ENCODE results near the gene FKBP11. TPM values are rescaled to one million over a fixed set of nuclear protein-coding genes. Genes with fewer than 3 reads are reported as not detected.

Gene FKBP11
- total RNA-seq, 4 donors from 2014 or later: 3.0 to 6.8 (median 5.3) TPM

DNA sequence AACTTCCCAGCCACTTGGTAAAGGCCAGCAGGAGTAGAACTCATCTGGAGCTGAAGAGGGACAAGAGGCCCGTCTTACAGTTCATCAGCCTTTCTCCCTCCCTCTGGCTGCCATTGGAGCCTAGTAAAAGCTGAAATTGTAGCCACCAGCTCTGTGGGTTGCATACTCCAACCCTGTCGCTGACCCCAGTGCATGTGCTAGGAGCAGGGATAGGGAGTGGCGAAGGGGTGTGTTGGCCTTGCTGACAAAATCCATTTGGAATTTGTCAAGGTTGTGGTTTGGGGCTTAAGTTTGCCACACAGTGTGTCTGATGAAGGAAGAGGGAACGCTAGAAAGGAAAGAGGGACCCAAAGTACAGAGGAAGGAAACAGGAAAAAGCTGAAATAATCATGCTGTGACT lies 36.0 kb upstream of the FKBP11 start:
- TF ChIP-seq, protein P1, sequence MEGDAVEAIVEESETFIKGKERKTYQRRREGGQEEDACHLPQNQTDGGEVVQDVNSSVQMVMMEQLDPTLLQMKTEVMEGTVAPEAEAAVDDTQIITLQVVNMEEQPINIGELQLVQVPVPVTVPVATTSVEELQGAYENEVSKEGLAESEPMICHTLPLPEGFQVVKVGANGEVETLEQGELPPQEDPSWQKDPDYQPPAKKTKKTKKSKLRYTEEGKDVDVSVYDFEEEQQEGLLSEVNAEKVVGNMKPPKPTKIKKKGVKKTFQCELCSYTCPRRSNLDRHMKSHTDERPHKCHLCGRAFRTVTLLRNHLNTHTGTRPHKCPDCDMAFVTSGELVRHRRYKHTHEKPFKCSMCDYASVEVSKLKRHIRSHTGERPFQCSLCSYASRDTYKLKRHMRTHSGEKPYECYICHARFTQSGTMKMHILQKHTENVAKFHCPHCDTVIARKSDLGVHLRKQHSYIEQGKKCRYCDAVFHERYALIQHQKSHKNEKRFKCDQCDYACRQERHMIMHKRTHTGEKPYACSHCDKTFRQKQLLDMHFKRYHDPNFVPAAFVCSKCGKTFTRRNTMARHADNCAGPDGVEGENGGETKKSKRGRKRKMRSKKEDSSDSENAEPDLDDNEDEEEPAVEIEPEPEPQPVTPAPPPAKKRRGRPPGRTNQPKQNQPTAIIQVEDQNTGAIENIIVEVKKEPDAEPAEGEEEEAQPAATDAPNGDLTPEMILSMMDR (IDR thresholded peaks at IDR 0.05; ENCODE audit: low read depth): no peak

DNA sequence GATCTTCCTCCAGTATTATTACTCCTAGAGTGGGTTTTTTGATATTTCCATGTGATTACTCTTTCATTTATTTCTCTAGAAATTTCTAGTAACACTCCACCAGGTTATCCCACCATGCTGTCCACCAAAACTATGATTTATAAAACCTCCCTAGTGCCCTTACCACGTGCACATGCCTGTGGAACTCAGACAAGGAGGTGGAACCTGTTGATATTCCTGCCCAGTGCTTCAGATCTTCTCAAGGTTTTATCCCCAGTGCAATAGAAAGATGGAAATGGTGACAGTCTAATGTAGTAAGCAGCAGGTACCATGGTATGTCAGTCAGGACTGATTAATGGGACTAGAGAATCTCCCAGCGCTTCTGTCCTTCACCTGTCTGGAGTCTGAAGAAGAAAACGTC lies 35.5 kb upstream of the FKBP11 start:
- TF ChIP-seq, protein P1 (IDR thresholded peaks at IDR 0.05; ENCODE audit: low read depth): no peak

DNA sequence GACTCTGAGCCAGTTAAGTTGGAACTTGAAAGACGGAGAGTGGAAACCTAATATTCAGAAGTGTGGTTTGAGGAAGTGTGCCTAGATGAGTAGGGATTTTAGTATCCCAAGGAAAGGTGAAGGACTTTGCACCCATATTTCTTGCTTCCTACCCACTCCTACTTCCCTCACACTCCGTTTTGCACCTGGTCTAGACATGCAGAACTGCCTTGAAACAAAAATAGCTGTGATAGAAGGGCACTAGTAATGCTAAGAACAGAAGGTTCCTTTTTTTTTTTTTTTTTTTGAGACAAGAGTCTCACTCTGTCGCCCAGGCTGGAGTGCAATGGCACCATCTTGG lies 32.7 kb upstream of the FKBP11 start:
- TF ChIP-seq, protein P1 (IDR thresholded peaks at IDR 0.05; ENCODE audit: low read depth): no peak

DNA sequence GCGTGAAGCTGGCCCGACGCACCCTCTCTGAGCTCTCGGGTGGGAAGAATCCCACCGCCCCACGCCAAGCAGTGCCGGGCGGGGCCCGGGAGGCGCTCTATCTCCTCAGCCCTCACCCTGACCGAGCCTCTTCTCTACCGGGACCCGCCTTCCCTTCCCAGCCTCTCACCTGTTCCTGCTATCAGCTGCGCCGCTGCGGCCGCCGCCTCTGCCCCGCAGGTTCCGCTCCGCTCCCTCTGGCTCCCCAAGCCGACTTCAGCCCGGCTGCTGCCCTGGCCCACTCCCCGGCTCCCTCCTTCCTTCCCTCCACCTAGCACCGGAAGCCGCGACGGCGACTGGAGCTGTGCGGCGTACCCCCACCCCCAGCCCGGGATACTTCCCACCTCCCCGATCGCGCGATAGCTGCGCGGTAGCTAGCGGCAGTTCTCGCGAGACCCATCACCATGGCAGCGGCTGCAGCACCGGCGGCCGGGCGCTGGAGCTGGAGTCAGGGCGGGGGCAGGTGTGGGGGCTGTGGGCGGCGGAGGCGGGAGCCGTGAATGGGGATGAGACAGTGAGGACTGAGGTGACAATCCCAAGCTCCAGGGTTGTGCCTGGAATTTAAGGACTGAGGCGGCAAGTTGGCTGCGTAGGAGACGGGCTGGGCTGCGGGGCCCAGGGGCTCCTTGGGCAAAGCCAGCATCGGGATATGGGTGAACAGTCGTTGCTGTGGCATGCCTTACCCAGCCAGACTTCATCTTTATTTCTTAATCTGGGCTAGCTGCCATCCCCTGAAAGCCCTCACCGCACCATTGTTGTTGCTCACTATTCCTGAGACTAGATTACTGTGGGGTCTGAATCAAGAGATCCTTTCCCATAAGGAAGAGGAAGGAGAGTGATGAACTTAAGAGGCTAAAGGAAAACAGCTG lies 32.1 kb upstream of the FKBP11 start, which contains the start of gene ARF3:
Gene ARF3, minus strand, starts transcription at position 347 of the 908 bp plus-strand sequence. CDS start 16,392 bp downstream, outside the sequence.
- TF ChIP-seq, protein P1 (IDR thresholded peaks at IDR 0.05; ENCODE audit: low read depth): no peak

DNA sequence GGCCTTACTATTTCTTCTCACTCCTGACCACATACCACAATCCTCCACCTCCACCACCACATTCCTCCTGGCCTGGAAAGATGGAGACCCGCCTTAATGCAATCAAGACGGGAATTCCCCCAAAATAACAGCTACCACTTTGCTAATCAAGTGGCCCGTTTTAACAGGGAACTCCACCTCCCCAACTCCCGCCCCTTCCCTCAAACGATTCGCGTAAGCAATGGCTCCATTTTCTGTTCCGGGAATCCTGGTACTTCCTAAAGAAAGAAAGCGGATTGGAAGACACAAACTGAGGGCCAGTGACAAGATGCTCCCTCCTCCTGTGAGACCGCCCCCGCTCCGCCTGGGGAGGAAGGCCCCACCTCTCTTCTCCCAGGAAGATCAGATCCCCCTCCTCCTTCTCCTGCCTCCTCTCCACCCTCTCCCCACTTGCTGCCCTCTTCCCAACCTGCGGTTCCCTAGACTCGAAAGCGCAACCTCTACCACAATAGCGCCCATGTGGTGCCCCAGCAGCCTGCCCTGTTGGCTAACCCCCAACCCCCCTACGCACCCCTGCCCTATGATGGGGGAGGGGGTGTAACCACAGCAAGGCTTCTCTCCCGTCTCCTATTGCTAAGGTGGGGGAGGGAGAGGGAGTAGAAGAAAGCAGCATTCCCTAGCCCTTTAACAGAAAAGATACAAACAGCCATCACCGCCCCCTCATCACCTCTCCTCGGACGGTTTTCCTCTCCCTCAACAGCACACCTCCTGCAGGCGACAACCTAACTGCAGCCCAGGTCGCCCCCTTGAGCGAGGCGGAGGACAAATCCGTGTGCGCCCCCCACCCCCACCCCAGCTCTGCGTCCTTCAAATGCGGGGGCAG lies 31.2 kb upstream of the FKBP11 start:
- TF ChIP-seq, protein P1 (IDR thresholded peaks at IDR 0.05; ENCODE audit: low read depth): no peak

DNA sequence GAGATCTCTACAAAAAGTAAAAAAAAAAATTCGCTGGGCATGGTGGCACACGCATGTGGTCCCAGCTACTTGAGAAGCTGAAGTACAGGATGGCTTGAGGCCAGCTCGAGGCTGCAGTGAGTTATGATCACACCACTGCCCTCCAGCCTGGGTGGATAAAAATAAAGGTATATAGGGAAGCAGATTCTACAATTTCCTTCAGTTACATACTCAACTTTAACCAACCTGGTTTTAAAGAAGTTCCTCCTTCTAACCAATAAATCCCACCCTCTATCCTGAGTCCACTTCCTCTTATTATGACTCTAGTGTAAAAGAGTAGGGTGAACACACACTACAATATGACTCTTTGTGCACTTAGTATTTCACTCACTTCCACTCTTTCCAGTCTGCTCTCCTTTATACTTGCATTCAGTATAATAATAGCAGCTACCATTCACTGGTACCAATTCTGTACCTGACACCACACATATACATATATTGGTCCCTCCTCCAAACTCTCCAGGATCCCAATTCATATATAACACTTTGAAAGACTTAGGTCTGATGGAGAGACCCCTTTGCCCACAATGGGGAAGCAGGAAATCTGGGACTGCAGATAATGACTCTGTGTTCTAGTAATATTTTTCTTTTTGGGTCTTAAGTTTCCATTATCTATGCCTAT lies 29.7 kb upstream of the FKBP11 start:
- TF ChIP-seq, protein P1 (IDR thresholded peaks at IDR 0.05; ENCODE audit: low read depth): no peak

Measured in subcutaneous adipose tissue (tissue), 4 donors.